GM12875 (cell line): ENCODE results near the gene CDC37.
"Not testable (repeated sequence)": the region's sequence is repeated elsewhere in the genome, so short reads cannot be mapped to it uniquely, and the experiment has no call there.

Experiments
- H3K4me3 ChIP-seq: one replicate; pipeline ENCODE4 v1.5.1; 2011; ENCODE audit warnings: low read depth, low read length, control low read depth
- CTCF ChIP-seq: IDR thresholded peaks from 2 replicates; pipeline ENCODE4 v1.5.1; 2011; ENCODE audit warnings: low read depth, mild to moderate bottlenecking, control low read depth, inconsistent platforms, low read length, moderate library complexity, borderline replicate concordance; ENCODE audit not compliant: insufficient read depth

CDC37 gene

GRCh38 chr19:10416083-10416379 is 12.7 kb upstream of the CDC37 start:
- H3K4me3 ChIP-seq: peak overlapping the region; percentile 40
- TF ChIP-seq CTCF: no peak

GRCh38 chr19:10412257-10412977 is 9.1 kb upstream of the CDC37 start:
- peak overlapping the region; percentile 21 for H3K4me3 ChIP-seq
- TF ChIP-seq CTCF: no peak

- H3K4me3 ChIP-seq: not testable (repeated sequence)
Observed at GRCh38 chr19:10411224-10411623, 7.9 kb upstream of the CDC37 start.

- no peak overlapping the region for H3K4me3 ChIP-seq
- TF ChIP-seq CTCF: no peak
Observed at GRCh38 chr19:10408511-10409283, 5.4 kb upstream of the CDC37 start.

- no peak overlapping the region for H3K4me3 ChIP-seq
- TF ChIP-seq CTCF: no peak
Observed at GRCh38 chr19:10407096-10407495, 3.8 kb upstream of the CDC37 start.

GRCh38 chr19:10406191-10406590 is 2.8 kb upstream of the CDC37 start:
- no peak overlapping the region for H3K4me3 ChIP-seq
- TF ChIP-seq CTCF: no peak

GRCh38 chr19:10404888-10405820 is 1.8 kb upstream of the CDC37 start:
- no peak for TF ChIP-seq CTCF
- H3K4me3 ChIP-seq: peak overlapping the region; percentile 86
